Right lobe of liver (tissue), 6 donors: ENCODE data around the gene CLPTM1L. TPM values are rescaled to one million over a fixed set of nuclear protein-coding genes. Genes with fewer than 3 reads are reported as not detected.
A peak's percentile ranks its signal among the peaks of the same experiment; 100 is the strongest.

Experiments used
- ATAC-seq, 4 donors: fragments of 200-7000 bp; cut with Tn5 transposase; one replicate each; pipeline ENCODE4 v1.9.1; 2020; ENCODE audit warnings: mild to moderate bottlenecking in 4 of 4, moderate library complexity in 4 of 4
- DNase-seq, 3 donors: peaks; one replicate each; pipeline ENCODE4 v3.0.0-alpha.2; 2020
- H3K27ac ChIP-seq, 3 donors: fragments of 200-600 bp; one replicate each; pipeline ENCODE4 v1.8.0; 2022
- H3K27me3 ChIP-seq, 2 donors: fragments of 200-600 bp; one replicate each; pipeline ENCODE4 v1.8.0; 2022
- H3K36me3 ChIP-seq, 4 donors: fragments of 200-600 bp; sonication (generic) in 1 of 4; one replicate each; pipeline versions ENCODE4 v1.5.1 to v1.8.0; 2017 to 2022; ENCODE audit warnings: control low read depth in 1 of 4
- H3K4me1 ChIP-seq, 4 donors: fragments of 200-600 bp; sonication (generic) in 1 of 4; one replicate each; pipeline versions ENCODE4 v1.5.1 to v1.8.0; 2017 to 2022; ENCODE audit warnings: control low read depth in 1 of 4
- H3K4me3 ChIP-seq, 3 donors: fragments of 200-600 bp; one replicate each; pipeline ENCODE4 v1.8.0; 2022
- H3K9me3 ChIP-seq, 4 donors: fragments of 200-600 bp; sonication (generic) in 1 of 4; one replicate each; pipeline versions ENCODE4 v1.5.1 to v1.8.0; 2017 to 2022; ENCODE audit warnings: control low read depth in 1 of 4
- CTCF ChIP-seq, 4 donors: fragments of 200-600 bp in 3 of 4; fragments of 450-650 bp in 1 of 4; IDR thresholded peaks; one replicate each; pipeline versions ENCODE4 v1.5.1 to v1.8.0; 2016 to 2022; ENCODE audit warnings: antibody characterized with exemption in 4 of 4, mild to moderate bottlenecking in 2 of 4
- POLR2A ChIP-seq: fragments of 450-650 bp; IDR thresholded peaks from one replicate; pipeline ENCODE4 v1.6.1; 2017; ENCODE audit warnings: antibody characterized with exemption, mild to moderate bottlenecking
- WGBS: methylation state at CpG from one replicate; pipeline ENCODE4 v1.1.6; 2018; ENCODE audit warnings: low coverage, low lambda C conversion rate; ENCODE audit not compliant: insufficient coverage; ENCODE audit errors: missing lambda C conversion rate; 5-methylcytosine and 5-hydroxymethylcytosine counted together
- intact Hi-C, 2 donors: fragments of 100-400 bp; cut with DNase I; formaldehyde crosslinking; loops; one replicate each; pipeline versions ENCODE4 v1.11.2 to v1.14.1; 2022
- total RNA-seq, 6 experiments: library from RNA; depleted of rRNA in 2 of 6; stranded (reverse); fragments of >200 nt in 2 of 6; fragmentation: NEBNext Ultra II Directional in 3 of 6; extraction: Animal tissue kit (Norgen Biotek cat#: 25700) in 3 of 6; gene quantifications; one replicate each; pipeline versions ENCODE4 v1.1.0 to v1.2.4, GENCODE V29; 2016 to 2023
- donor health status: DM: no; HTN: yes; CAD: no.
- donor health status: DM: no; HTN: no; CAD: no.
- donor health status: DM: no; HTN: no; CAD: no.
- donor health status: DM: no; HTN: yes; CAD: no.
- donor health status: DM: no; HTN: yes; CAD: no.

CLPTM1L gene
- total RNA-seq, 6 experiments from 2014 or later: 63.8 to 155 (median 128) TPM

GRCh38 chr5:1332461-1333001 is 12.4 kb downstream of the CLPTM1L start:
- Histone ChIP-seq H3K4me3 (no peak overlapping the region), H3K27me3 (no peaks in the 10 kb centered on the region), H3K27ac (no peak overlapping the region), H3K4me1 (peaks cover 0 to 22% (median 8%) of the 10 kb centered on the region in 4 donors), H3K36me3 (peaks cover 0 to 58% (median 25%) of the 10 kb centered on the region in 4 donors), H3K9me3 (no peaks in the 10 kb centered on the region)
- intact Hi-C loops: loop anchor here in 1 of 2 donors (10.0 kb wide), 1 partner anchor 148 kb away; no protein-coding TSS in a partner anchor
- TF ChIP-seq POLR2A (no peak), CTCF (IDR thresholded peaks at IDR 0.05) (no peak)
- no peak for DNase-seq
- 90% methylated on average over 4 of the region's 11 CpGs for WGBS
- ATAC-seq: no peak

- Histone ChIP-seq H3K27me3 (no peaks in the 10 kb centered on the region), H3K36me3 (peaks cover 0 to 52% (median 25%) of the 10 kb centered on the region in 4 donors), H3K9me3 (no peaks in the 10 kb centered on the region), H3K4me3 (no peak overlapping the region), H3K27ac (no peak overlapping the region), H3K4me1 (peaks cover 0 to 16% (median 5%) of the 10 kb centered on the region in 4 donors)
- ATAC-seq (no peak), DNase-seq (no peak)
- no CpG with 5 or more reads among the region's 11 CpGs for WGBS
- TF ChIP-seq POLR2A (no peak), CTCF (IDR thresholded peaks at IDR 0.05) (no peak)
- intact Hi-C loops: loop anchor here in 1 of 2 donors (10.0 kb wide), 1 partner anchor 147 kb away; no protein-coding TSS in a partner anchor
Observed at GRCh38 chr5:1331861-1332405, 13.0 kb downstream of the CLPTM1L start.

- ATAC-seq (peak; percentile 13 to 42 (median 26)), DNase-seq (no peak)
- intact Hi-C loops: loop anchor here in 1 of 2 donors (10.0 kb wide), 1 partner anchor 146 kb away; no protein-coding TSS in a partner anchor
- no peaks in the 10 kb centered on the region for H3K9me3 ChIP-seq
- peak overlapping the region in 1 of 3 donors; percentile 16 for H3K27ac ChIP-seq
- 83% methylated on average over 11 of the region's 35 CpGs for WGBS
- no peaks in the 10 kb centered on the region for H3K27me3 ChIP-seq
- H3K4me1 ChIP-seq: peaks cover 0 to 8% (median 1%) of the 10 kb centered on the region in 4 donors
- peaks cover 0 to 49% (median 24%) of the 10 kb centered on the region in 4 donors for H3K36me3 ChIP-seq
- TF ChIP-seq POLR2A: no peak
- TF ChIP-seq CTCF (IDR thresholded peaks at IDR 0.05): no peak
- H3K4me3 ChIP-seq: no peak overlapping the region
Observed at GRCh38 chr5:1330847-1331831, 13.8 kb downstream of the CLPTM1L start.

- DNase-seq (peak in 2 of 3 donors; percentile 77 to 84), ATAC-seq (peak; percentile 73 to 91 (median 82))
- Histone ChIP-seq H3K27me3 (no peaks in the 10 kb centered on the region), H3K27ac (peak overlapping the region in 1 of 3 donors; percentile 16), H3K9me3 (no peaks in the 10 kb centered on the region), H3K36me3 (peaks cover 0 to 42% (median 23%) of the 10 kb centered on the region in 4 donors), H3K4me3 (no peak overlapping the region), H3K4me1 (peaks cover 0 to 7% (median 0%) of the 10 kb centered on the region in 4 donors)
- 64% methylated on average over 10 of the region's 23 CpGs for WGBS
- TF ChIP-seq POLR2A: peak; percentile 21
- no peak for TF ChIP-seq CTCF (IDR thresholded peaks at IDR 0.05)
- intact Hi-C loops: loop anchor here in 1 of 2 donors (10.0 kb wide), 1 partner anchor 145 kb away; no protein-coding TSS in a partner anchor
Observed at GRCh38 chr5:1330146-1330846, 14.6 kb downstream of the CLPTM1L start.
